ENCODE results near the gene PEX5L. TPM values are rescaled to one million over a fixed set of nuclear protein-coding genes. Genes with fewer than 3 reads are reported as not detected.
"Not testable (repeated sequence)": the region's sequence is repeated elsewhere in the genome, so short reads cannot be mapped to it uniquely, and the experiment has no call there.

PEX5L gene
- total RNA-seq, 1 donor from 2014 or later = under 0.01 TPM

GRCh38 chr3:180040966-180041365 is 4.2 kb upstream of the PEX5L start:
- DNase-seq (ENCODE audit: low read depth) = peak; percentile 21
- peaks cover 11% of the 10 kb centered on the region for H3K27me3 ChIP-seq (ENCODE audit: control insufficient read depth, insufficient read depth, low read length)

GRCh38 chr3:180036092-180036670 is 556 bp downstream of the PEX5L start:
- no peak for TF ChIP-seq CTCF (IDR thresholded peaks at IDR 0.05; ENCODE audit: insufficient read depth, low read length, severe bottlenecking)
- FAIRE-seq (no peak), DNase-seq (ENCODE audit: low read depth) (no peak)
- Histone ChIP-seq H3K27me3 (ENCODE audit: control insufficient read depth, insufficient read depth, low read length) (peaks cover 15% of the 10 kb centered on the region), H3K4me3 (ENCODE audit: low read depth, low read length) (no peak overlapping the region), H3K36me3 (ENCODE audit: control insufficient read depth, insufficient read depth, low read length) (no peaks in the 10 kb centered on the region)

More at GRCh38 chr3:180040966-180041365, 4.2 kb upstream of the PEX5L start:
- FAIRE-seq = no peak
- no peak overlapping the region for H3K4me3 ChIP-seq (ENCODE audit: low read depth, low read length)
- no peak for TF ChIP-seq CTCF (IDR thresholded peaks at IDR 0.05; ENCODE audit: insufficient read depth, low read length, severe bottlenecking)
- no peaks in the 10 kb centered on the region for H3K36me3 ChIP-seq (ENCODE audit: control insufficient read depth, insufficient read depth, low read length)

GRCh38 chr3:180026997-180027396 is 9.7 kb downstream of the PEX5L start:
- Histone ChIP-seq H3K36me3 (ENCODE audit: control insufficient read depth, insufficient read depth, low read length) (no peaks in the 10 kb centered on the region), H3K4me3 (ENCODE audit: low read depth, low read length) (no peak overlapping the region), H3K27me3 (ENCODE audit: control insufficient read depth, insufficient read depth, low read length) (no peaks in the 10 kb centered on the region)
- no peak for TF ChIP-seq CTCF (IDR thresholded peaks at IDR 0.05; ENCODE audit: insufficient read depth, low read length, severe bottlenecking)
- FAIRE-seq (no peak), DNase-seq (ENCODE audit: low read depth) (no peak)

- H3K36me3 ChIP-seq (ENCODE audit: control insufficient read depth, insufficient read depth, low read length) = no peaks in the 10 kb centered on the region
- no peak for FAIRE-seq
- peak; percentile 9 for TF ChIP-seq CTCF (IDR thresholded peaks at IDR 0.05; ENCODE audit: insufficient read depth, low read length, severe bottlenecking)
- DNase-seq (ENCODE audit: low read depth) = no peak
- H3K27me3 ChIP-seq (ENCODE audit: control insufficient read depth, insufficient read depth, low read length) = no peaks in the 10 kb centered on the region
- H3K4me3 ChIP-seq (ENCODE audit: low read depth, low read length) = no peak overlapping the region
Observed at GRCh38 chr3:180018543-180018942, 18.2 kb downstream of the PEX5L start.

GRCh38 chr3:180017846-180018245 is 18.9 kb downstream of the PEX5L start:
- DNase-seq (ENCODE audit: low read depth) (no peak), FAIRE-seq (no peak)
- Histone ChIP-seq H3K4me3 (ENCODE audit: low read depth, low read length) (no peak overlapping the region), H3K27me3 (ENCODE audit: control insufficient read depth, insufficient read depth, low read length) (no peaks in the 10 kb centered on the region), H3K36me3 (ENCODE audit: control insufficient read depth, insufficient read depth, low read length) (no peaks in the 10 kb centered on the region)
- TF ChIP-seq CTCF (IDR thresholded peaks at IDR 0.05; ENCODE audit: insufficient read depth, low read length, severe bottlenecking) = no peak

- no peak for FAIRE-seq
Observed at GRCh38 chr3:180011927-180012326, 24.8 kb downstream of the PEX5L start.

GRCh38 chr3:180008318-180008717 is 28.4 kb downstream of the PEX5L start:
- H3K4me3 ChIP-seq (ENCODE audit: low read depth, low read length); H3K27me3 ChIP-seq (ENCODE audit: control insufficient read depth, insufficient read depth, low read length); H3K36me3 ChIP-seq (ENCODE audit: control insufficient read depth, insufficient read depth, low read length); FAIRE-seq; DNase-seq (ENCODE audit: low read depth): not testable (repeated sequence)

More at GRCh38 chr3:180011927-180012326, 24.8 kb downstream of the PEX5L start:
- Histone ChIP-seq H3K36me3 (ENCODE audit: control insufficient read depth, insufficient read depth, low read length) (no peaks in the 10 kb centered on the region), H3K27me3 (ENCODE audit: control insufficient read depth, insufficient read depth, low read length) (no peaks in the 10 kb centered on the region), H3K4me3 (ENCODE audit: low read depth, low read length) (no peak overlapping the region)
- no peak for TF ChIP-seq CTCF (IDR thresholded peaks at IDR 0.05; ENCODE audit: insufficient read depth, low read length, severe bottlenecking)
- no peak for DNase-seq (ENCODE audit: low read depth)

Data from bronchial epithelial cell (primary cell).